Neutrophil (primary cell): ENCODE data around the gene TRPM2.

ENCODE experiments used
- H3K27ac ChIP-seq: fragments of 200-600 bp; sonication (generic); 2 replicates; pipeline ENCODE4 v1.5.1; 2016; ENCODE audit warnings: mild to moderate bottlenecking, moderate library complexity
- H3K27me3 ChIP-seq: fragments of 200-600 bp; sonication (generic); 2 replicates; pipeline ENCODE4 v1.6.0; 2016; ENCODE audit warnings: mild to moderate bottlenecking
- H3K36me3 ChIP-seq: fragments of 200-600 bp; sonication (generic); 2 replicates; pipeline ENCODE4 v1.5.1; 2017
- H3K4me1 ChIP-seq, 2 experiments: fragments of 200-600 bp in 1 of 2; sonication (generic) in 1 of 2; 1 replicate in 1 of 2; 2 replicates in 1 of 2; pipeline versions ENCODE4 v1.5.1 to v1.6.1; 2013 to 2016; ENCODE audit warnings: low read depth in 1 of 2, low read length in 1 of 2, mild to moderate bottlenecking in 1 of 2, moderate library complexity in 1 of 2; ENCODE audit not compliant: control insufficient read depth in 1 of 2, insufficient read depth in 1 of 2
- H3K4me3 ChIP-seq, 2 experiments: fragments of 200-600 bp in 1 of 2; sonication (generic) in 1 of 2; 1 replicate in 1 of 2; 2 replicates in 1 of 2; pipeline ENCODE4 v1.5.1; 2013 to 2016; ENCODE audit warnings: low read depth in 1 of 2, low read length in 1 of 2, mild to moderate bottlenecking in 1 of 2, moderate library complexity in 1 of 2
- H3K9me3 ChIP-seq: fragments of 200-600 bp; sonication (generic); 2 replicates; pipeline ENCODE4 v1.5.1; 2016
- TF ChIP-seq, protein P1 (sequence below): fragments of 200-600 bp; sonication (generic); IDR thresholded peaks from 2 replicates; pipeline ENCODE4 v1.5.1; 2016; ENCODE audit warnings: antibody characterized with exemption

TRPM2 gene

DNA sequence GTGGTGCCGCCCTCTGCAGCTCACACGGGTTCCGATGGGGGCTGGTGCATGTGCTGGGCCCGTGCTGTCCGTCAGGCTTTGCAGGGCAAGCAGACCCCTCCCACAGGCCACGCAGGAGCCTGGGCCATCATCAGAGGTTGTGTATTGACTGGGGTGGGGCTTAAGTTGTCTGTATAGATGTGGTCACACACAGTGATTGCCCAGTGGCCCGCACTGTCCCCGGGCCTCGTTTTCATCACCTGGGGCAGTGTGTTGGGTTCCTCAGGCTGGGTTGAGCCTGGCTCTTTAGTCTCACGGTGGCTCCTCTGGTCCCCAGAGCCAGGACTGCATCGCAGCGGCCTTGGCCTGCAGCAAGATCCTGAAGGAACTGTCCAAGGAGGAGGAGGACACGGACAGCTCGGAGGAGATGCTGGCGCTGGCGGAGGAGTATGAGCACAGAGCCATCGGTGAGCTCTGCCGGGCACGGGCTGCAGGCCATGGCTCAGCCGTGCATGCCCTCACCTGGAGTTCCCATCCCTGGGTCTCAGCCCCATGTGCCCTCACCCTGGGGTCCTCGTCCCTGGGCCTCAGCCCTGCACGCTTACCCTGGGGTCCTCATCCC is 44.1 kb downstream of the TRPM2 start:
- Histone ChIP-seq H3K4me3 (no peak overlapping the region), H3K27ac (no peak overlapping the region), H3K27me3 (no peaks in the 10 kb centered on the region), H3K4me1 (no peaks in the 10 kb centered on the region), H3K9me3 (no peaks in the 10 kb centered on the region), H3K36me3 (peaks cover 80% of the 10 kb centered on the region)
- TF ChIP-seq, protein P1, sequence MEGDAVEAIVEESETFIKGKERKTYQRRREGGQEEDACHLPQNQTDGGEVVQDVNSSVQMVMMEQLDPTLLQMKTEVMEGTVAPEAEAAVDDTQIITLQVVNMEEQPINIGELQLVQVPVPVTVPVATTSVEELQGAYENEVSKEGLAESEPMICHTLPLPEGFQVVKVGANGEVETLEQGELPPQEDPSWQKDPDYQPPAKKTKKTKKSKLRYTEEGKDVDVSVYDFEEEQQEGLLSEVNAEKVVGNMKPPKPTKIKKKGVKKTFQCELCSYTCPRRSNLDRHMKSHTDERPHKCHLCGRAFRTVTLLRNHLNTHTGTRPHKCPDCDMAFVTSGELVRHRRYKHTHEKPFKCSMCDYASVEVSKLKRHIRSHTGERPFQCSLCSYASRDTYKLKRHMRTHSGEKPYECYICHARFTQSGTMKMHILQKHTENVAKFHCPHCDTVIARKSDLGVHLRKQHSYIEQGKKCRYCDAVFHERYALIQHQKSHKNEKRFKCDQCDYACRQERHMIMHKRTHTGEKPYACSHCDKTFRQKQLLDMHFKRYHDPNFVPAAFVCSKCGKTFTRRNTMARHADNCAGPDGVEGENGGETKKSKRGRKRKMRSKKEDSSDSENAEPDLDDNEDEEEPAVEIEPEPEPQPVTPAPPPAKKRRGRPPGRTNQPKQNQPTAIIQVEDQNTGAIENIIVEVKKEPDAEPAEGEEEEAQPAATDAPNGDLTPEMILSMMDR = no peak

DNA sequence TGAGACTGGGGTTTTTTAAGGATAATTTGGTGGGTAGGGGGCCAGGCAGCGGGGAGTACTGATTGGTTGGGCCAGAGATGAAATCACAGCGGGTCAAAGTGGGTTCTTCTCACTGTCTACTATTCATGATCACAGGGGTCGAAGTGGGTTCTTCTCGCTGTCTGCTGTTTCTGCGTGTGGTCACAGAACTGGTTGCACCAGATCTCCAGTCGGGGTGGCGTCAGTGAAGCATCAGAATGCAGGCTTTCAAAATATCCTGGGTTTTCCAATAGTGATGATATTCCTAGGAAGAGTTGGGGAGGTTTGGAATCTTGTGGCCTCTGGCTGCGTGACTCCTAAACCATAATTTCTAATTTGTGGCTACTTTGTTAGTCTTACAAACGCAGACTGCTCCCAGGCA is 45.1 kb downstream of the TRPM2 start:
- Histone ChIP-seq H3K36me3 (peaks cover 84% of the 10 kb centered on the region), H3K27ac (no peak overlapping the region), H3K9me3 (no peaks in the 10 kb centered on the region), H3K4me3 (no peak overlapping the region), H3K4me1 (no peaks in the 10 kb centered on the region), H3K27me3 (no peaks in the 10 kb centered on the region)
- TF ChIP-seq, protein P1 = no peak

DNA sequence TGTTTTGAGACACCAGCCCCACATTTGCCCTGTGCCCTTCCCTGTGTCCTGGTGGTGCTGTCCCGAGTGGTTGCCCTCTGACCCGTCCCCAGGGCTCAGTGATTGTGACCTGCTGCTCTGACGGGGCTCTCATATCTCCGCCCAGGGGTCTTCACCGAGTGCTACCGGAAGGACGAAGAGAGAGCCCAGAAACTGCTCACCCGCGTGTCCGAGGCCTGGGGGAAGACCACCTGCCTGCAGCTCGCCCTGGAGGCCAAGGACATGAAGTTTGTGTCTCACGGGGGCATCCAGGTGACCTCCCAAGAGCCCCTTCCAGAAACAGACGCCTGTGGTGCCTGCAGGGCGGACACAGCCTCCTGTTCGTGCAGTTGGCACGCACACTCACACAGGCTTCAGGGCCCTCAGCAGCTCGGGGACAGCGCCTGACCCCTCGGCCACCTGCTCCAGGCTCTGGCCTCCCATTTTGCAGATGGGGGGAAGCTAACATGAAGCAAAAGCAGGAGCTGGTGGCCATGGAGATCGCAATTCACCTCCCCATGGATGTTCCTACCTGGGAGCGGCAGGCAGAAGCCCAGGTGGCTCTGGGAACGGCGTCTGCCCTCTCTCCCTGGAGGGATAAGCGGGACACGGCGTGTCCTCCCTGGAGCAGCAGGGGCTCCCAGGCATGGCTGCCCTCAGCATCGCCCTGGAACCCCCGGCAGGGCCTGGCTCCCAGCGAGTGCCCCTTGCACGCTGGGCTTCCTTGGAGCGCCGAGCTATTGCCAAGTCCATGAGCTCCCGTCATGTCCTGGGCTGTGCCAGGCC is 45.9 kb downstream of the TRPM2 start:
- TF ChIP-seq, protein P1 = no peak

DNA sequence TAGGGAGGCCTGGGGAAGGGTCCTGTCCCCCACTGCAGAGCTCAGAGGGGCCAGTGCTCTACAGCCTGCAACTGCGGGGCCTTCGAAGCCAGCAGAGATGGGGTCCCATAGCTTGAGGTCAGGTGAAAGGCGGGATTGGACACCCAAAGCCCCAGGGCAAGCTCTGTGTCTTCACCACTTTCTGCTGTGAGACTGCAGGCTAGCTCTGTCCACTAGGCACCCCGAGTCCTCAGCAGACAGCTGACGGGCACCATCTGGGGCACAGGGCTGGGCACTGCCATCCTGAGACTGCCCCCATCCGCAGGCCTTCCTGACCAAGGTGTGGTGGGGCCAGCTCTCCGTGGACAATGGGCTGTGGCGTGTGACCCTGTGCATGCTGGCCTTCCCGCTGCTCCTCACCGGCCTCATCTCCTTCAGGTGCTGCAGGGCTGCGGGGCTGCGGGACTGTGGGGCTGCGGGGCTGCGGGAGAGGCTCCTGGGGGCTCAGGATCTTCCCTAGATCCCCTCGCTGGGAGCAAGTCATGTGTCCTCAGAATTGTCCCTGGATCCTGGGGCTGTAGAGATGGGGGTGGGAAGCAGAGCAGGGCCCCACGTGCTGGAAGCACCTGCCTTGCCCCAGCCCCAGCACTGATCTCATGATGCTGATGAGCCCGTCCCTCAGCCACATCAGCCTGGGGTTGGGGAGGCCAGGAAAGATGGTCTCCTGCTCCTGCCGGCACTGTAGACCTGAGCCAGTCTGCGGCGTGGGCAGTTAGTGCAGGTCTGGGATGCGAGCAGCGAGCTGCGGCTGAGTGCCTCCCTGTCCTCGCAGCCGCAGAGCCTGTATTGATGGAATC is 46.8 kb downstream of the TRPM2 start:
- H3K4me1 ChIP-seq = no peaks in the 10 kb centered on the region
- no peaks in the 10 kb centered on the region for H3K27me3 ChIP-seq
- TF ChIP-seq, protein P1 = no peak
- H3K4me3 ChIP-seq = no peak overlapping the region
- no peaks in the 10 kb centered on the region for H3K9me3 ChIP-seq
- no peak overlapping the region for H3K27ac ChIP-seq
- H3K36me3 ChIP-seq = peaks cover 84% of the 10 kb centered on the region

More for the DNA sequence above, 45.9 kb downstream of the TRPM2 start:
- H3K27ac ChIP-seq = no peak overlapping the region
- no peaks in the 10 kb centered on the region for H3K4me1 ChIP-seq
- no peak overlapping the region for H3K4me3 ChIP-seq
- no peaks in the 10 kb centered on the region for H3K9me3 ChIP-seq
- H3K36me3 ChIP-seq = peaks cover 86% of the 10 kb centered on the region
- H3K27me3 ChIP-seq = no peaks in the 10 kb centered on the region

DNA sequence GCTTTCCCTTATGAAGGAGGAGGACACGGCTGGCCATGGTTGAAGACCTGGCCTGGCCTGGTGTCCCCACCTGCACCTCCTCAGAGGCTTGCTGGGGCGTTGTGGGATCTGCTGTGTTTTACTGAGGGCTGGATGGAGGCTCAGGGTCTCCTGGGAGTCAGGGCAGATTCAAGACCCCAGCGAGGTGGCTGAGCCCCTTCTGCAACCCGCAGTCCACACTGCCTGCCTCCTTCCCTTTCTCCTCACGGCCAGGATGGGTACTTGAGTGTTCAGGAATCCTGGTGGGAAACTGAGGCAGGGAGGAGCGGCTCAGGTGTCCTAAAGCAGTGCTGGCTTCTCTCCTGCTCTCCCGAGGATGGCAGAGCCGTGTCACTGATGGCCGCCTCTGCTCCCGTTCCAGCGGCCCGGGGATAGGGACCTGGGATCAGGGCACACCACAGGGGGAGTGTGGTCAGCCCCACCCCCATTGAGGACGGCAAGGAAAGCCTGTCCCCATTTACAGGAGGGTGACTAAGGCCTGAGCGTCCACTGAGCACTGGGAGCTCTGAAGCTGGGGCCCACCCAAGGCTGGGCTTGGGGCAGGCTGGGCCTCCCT is 47.5 kb downstream of the TRPM2 start:
- Histone ChIP-seq H3K27ac (no peak overlapping the region), H3K27me3 (no peaks in the 10 kb centered on the region), H3K4me3 (no peak overlapping the region), H3K4me1 (no peaks in the 10 kb centered on the region), H3K36me3 (peaks cover 88% of the 10 kb centered on the region), H3K9me3 (no peaks in the 10 kb centered on the region)
- TF ChIP-seq, protein P1 = no peak
